Left ventricle myocardium superior (tissue), 1 donor: Measurements from ENCODE around the gene NPDC1. TPM values are rescaled to one million over a fixed set of nuclear protein-coding genes. Genes with fewer than 3 reads are reported as not detected.

ENCODE experiments used
- total RNA-seq: library from RNA; stranded (reverse); fragmentation: NEBNext Ultra II Directional; extraction: Animal tissue kit (Norgen Biotek cat#: 25700); gene quantifications from one replicate; pipeline ENCODE4 v1.2.1, GENCODE V29; 2021
- donor health status: DM: no; HTN: yes; CAD: no; lungs with severe emphysema.

NPDC1 gene
- total RNA-seq, 1 donor from 2014 or later = 59.0 TPM

Other genes starting within 250 kb of the NPDC1 start
- gene CCDC183, start 249.8 kb downstream of the NPDC1 start, total RNA-seq = 2.2 TPM
- gene RABL6, start 238.2 kb downstream of the NPDC1 start, total RNA-seq = 73.0 TPM
- 9.1 TPM for gene AJM1, start 203.7 kb downstream of the NPDC1 start, total RNA-seq
- gene PHPT1, start 196.8 kb downstream of the NPDC1 start, total RNA-seq = 357 TPM
- gene MAMDC4, start 193.8 kb downstream of the NPDC1 start, total RNA-seq = 12.9 TPM
- gene EDF1, start 179.9 kb downstream of the NPDC1 start, total RNA-seq = 354 TPM
- gene TRAF2, start 159.7 kb downstream of the NPDC1 start, total RNA-seq = 11.4 TPM
- gene FBXW5, start 101.4 kb downstream of the NPDC1 start, total RNA-seq = 162 TPM
- 2.2 TPM for gene C8G, start 100.9 kb downstream of the NPDC1 start, total RNA-seq
- gene LCN12, start 93.9 kb downstream of the NPDC1 start, total RNA-seq = 3.6 TPM
- gene PTGDS, start 68.7 kb downstream of the NPDC1 start, total RNA-seq = 5,424 TPM
- gene LCNL1, start 63.2 kb downstream of the NPDC1 start, total RNA-seq = 18.3 TPM
- gene PAXX, start 53.8 kb downstream of the NPDC1 start, total RNA-seq = 23.9 TPM
- 1.7 TPM for gene CLIC3, start 49.6 kb downstream of the NPDC1 start, total RNA-seq
- 33.8 TPM for gene ABCA2, start 17.9 kb downstream of the NPDC1 start, total RNA-seq
- gene FUT7, start 14.1 kb downstream of the NPDC1 start, total RNA-seq = 0.17 TPM
- gene ENTPD2, start 7.9 kb upstream of the NPDC1 start, total RNA-seq = 2.1 TPM
- gene SAPCD2, start 24.4 kb upstream of the NPDC1 start, total RNA-seq = 0.12 TPM
- 12.6 TPM for gene UAP1L1, start 31.3 kb upstream of the NPDC1 start, total RNA-seq
- 21.4 TPM for gene MAN1B1, start 40.8 kb upstream of the NPDC1 start, total RNA-seq
- 155 TPM for gene DPP7, start 68.6 kb upstream of the NPDC1 start, total RNA-seq
- not detected for gene GRIN1, start 93.0 kb upstream of the NPDC1 start, total RNA-seq
- gene LRRC26, start 123.9 kb upstream of the NPDC1 start, total RNA-seq = not detected
- gene TMEM210, start 125.9 kb upstream of the NPDC1 start, total RNA-seq = not detected
- gene ANAPC2, start 142.4 kb upstream of the NPDC1 start, total RNA-seq = 38.2 TPM
- gene SSNA1, start 142.5 kb upstream of the NPDC1 start, total RNA-seq = 77.7 TPM
- 21.7 TPM for gene TPRN, start 154.6 kb upstream of the NPDC1 start, total RNA-seq
- gene TMEM203, start 159.5 kb upstream of the NPDC1 start, total RNA-seq = 43.3 TPM
- gene NDOR1, start 159.5 kb upstream of the NPDC1 start, total RNA-seq = 5.7 TPM
- gene RNF208, start 176.1 kb upstream of the NPDC1 start, total RNA-seq = 29.7 TPM
- gene CYSRT1, start 179.0 kb upstream of the NPDC1 start, total RNA-seq = not detected
- not detected for gene RNF224, start 181.3 kb upstream of the NPDC1 start, total RNA-seq
- not detected for gene SLC34A3, start 184.7 kb upstream of the NPDC1 start, total RNA-seq
- gene TUBB4B, start 195.1 kb upstream of the NPDC1 start, total RNA-seq = 439 TPM
- 0.69 TPM for gene STPG3, start 205.1 kb upstream of the NPDC1 start, total RNA-seq
- 43.6 TPM for gene NELFB, start 209.2 kb upstream of the NPDC1 start, total RNA-seq
- 19.3 TPM for gene TOR4A, start 231.5 kb upstream of the NPDC1 start, total RNA-seq